Measurements from ENCODE around the gene PDLIM7.

PDLIM7 gene

DNA sequence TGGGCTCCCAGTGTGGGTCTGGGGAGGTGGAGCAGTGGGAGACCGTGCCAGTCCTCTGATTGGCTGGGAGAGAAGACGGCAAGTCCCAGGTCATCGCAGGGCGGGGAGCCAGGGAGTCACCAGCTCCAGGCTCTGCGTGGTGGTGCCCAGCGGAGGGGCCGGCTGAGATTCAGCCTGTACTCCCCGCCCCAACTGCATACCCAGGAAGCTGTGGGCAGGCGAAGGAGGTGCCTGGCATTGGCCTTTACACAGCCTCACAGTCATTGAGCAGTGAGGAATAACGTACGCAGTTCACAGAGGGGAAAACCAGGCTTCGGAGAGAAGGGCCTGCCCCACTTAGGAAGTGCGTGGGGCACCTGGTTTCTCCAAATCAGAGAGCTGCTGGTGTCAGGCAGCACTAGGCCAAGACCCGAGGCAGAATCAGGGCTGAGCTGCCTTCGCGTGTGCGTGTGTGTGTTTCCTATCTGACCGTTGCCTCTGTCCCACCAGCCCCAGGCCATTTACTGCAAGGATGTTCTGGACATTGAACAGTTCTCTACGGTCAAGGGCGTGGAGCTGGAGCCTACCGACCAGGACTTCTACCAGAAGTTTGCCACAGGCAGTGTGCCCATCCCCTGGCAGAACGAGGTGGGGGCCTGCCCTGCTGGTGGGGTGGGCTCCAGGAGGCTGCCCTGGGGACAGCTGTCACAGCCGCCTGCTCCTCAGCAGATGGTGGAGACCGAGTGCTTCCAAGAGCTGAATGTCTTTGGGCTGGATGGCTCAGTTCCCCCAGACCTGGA, 57.0 kb downstream of the PDLIM7 start:
- DNase-seq: no peak

GRCh38 chr5:177439518-177440053, 57.8 kb downstream of the PDLIM7 start:
- DNase-seq: no peak

- no peak for DNase-seq
Measured at GRCh38 chr5:177438468-177438867, 58.9 kb downstream of the PDLIM7 start.

DNA sequence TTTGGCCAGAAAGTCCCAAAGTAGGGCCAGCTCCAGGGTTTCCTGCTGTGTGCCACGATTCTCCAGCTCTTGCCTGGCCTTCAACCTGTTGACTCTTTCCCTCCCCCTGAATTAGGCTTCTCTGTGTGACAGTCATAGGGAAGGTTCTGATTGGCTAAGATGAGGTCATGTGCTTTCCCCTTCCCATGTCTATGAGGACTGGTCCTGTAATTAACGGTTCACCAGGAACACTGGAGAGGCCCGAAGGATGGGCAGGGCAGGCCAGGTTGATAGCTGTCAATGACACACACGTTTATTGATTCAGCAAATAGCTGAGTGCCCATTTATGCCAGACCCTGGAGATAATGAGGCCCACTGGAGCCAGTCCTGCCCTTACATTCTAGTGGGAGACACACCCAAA, 59.8 kb downstream of the PDLIM7 start:
- DNase-seq: no peak

GRCh38 chr5:177435847-177436536, 61.4 kb downstream of the PDLIM7 start:
- no peak for DNase-seq

DNA sequence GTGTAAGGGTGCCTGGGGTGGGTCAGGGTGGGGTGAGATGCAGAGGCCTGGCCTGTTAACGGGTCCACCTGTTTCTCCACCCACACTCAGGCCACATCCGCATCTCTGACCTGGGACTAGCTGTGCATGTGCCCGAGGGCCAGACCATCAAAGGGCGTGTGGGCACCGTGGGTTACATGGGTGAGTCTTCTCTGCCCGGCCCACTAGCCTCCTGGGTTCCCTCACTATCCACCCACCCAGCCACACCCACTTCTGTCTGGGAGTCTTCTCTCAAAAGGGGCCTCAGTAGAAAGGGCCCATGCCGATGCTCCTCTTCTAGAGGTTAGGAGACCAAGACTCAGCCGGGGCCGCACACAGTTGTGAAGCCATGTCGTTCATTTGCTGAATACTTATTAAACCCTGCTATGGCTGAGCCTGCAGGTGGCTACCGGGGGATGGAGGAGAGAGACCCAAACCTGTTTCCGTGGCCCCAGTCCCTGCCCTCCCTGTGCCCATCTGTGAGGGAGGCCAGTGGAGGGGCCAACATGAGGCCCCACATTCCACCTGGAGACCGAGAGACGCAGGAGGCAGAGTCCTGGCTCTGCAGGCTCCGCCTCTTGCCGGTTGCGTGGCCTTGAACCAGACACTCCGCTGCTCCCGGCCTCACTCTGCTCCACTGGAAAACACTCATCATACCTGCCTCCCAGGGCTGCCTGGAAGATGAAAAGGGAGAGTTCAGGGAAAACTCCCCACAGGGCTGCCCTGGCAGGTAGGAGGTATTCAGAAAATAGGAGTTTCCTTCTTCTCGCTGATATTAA, 62.3 kb downstream of the PDLIM7 start:
- DNase-seq: no peak

DNA sequence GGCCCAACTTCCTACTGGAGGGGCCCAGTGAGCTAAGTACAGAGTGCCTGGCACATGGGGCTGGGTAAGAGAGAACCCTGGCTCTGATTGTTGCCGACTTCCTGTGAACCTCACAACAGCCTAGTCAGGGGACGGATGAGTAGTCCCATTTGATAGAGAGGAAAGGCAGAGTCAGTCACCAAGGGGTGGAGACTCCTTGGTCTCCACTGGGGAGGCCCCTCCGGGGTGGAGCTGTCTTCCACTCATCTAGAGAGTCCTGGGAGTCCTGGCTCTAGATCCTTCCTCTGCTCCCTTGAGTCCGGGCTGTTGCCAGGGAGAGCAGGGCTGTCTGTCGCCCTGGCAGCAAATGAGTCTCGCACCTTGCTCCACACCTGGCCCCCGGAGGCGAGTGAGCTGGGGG, 63.0 kb downstream of the PDLIM7 start:
- no peak for DNase-seq

GRCh38 chr5:177433658-177434217, 63.7 kb downstream of the PDLIM7 start:
- DNase-seq: no peak

Measured in fibroblast of upper back skin (primary cell).